DMS153 (cell line): Measurements from ENCODE around the gene DDR1.
"Not testable (repeated sequence)": the region's sequence is repeated elsewhere in the genome, so short reads cannot be mapped to it uniquely, and the experiment has no call there.

Experiments used
- DNase-seq: peaks from one replicate; lab custom pipeline; 2025; lab: John Stamatoyannopoulos, UW

Gene DDR1

GRCh38 chr6:30883685-30884520, at the start of gene DDR1:
TSS of gene DDR1 (plus strand) at chr6:30884519. CDS start at chr6:30888730, 4,211 bp downstream.
- DNase-seq = peak; percentile 32

- DNase-seq = no peak
Observed at GRCh38 chr6:30834646-30835045, 49.7 kb upstream of the DDR1 start.

GRCh38 chr6:30835576-30835975, 48.7 kb upstream of the DDR1 start:
- DNase-seq = no peak

- no peak for DNase-seq
Observed at GRCh38 chr6:30836431-30836866, 47.9 kb upstream of the DDR1 start.

- DNase-seq = no peak
Observed at GRCh38 chr6:30836957-30837356, 47.4 kb upstream of the DDR1 start.

GRCh38 chr6:30837432-30837831, 46.9 kb upstream of the DDR1 start:
- no peak for DNase-seq

GRCh38 chr6:30837870-30838269, 46.4 kb upstream of the DDR1 start:
- DNase-seq = peak; percentile 13

GRCh38 chr6:30839671-30840070, 44.6 kb upstream of the DDR1 start:
- DNase-seq = no peak

- DNase-seq = no peak
Observed at GRCh38 chr6:30840084-30840934, 44.0 kb upstream of the DDR1 start.

- DNase-seq = no peak
Observed at GRCh38 chr6:30840935-30841643, 43.2 kb upstream of the DDR1 start.

GRCh38 chr6:30841644-30842504, 42.4 kb upstream of the DDR1 start:
- no peak for DNase-seq

GRCh38 chr6:30842754-30843610, 41.3 kb upstream of the DDR1 start:
- DNase-seq = no peak

GRCh38 chr6:30843611-30843998, 40.7 kb upstream of the DDR1 start:
- no peak for DNase-seq

GRCh38 chr6:30844118-30844535, 40.2 kb upstream of the DDR1 start:
- no peak for DNase-seq

- no peak for DNase-seq
Observed at GRCh38 chr6:30845183-30845582, 39.1 kb upstream of the DDR1 start.

- no peak for DNase-seq
Observed at GRCh38 chr6:30847421-30847970, 36.8 kb upstream of the DDR1 start.

- DNase-seq = no peak
Observed at GRCh38 chr6:30847971-30848436, 36.3 kb upstream of the DDR1 start.

GRCh38 chr6:30849903-30850651, 34.2 kb upstream of the DDR1 start:
- DNase-seq = no peak

GRCh38 chr6:30852459-30852858, 31.9 kb upstream of the DDR1 start:
- not testable (repeated sequence) for DNase-seq
